ENCODE measurements around the gene IRF9. TPM values are rescaled to one million over a fixed set of nuclear protein-coding genes. Genes with fewer than 3 reads are reported as not detected.
A peak's percentile ranks its signal among the peaks of the same experiment; 100 is the strongest.

IRF9 gene
- total RNA-seq, 4 donors from 2014 or later: 6.5 to 36.7 (median 11.9) TPM

DNA sequence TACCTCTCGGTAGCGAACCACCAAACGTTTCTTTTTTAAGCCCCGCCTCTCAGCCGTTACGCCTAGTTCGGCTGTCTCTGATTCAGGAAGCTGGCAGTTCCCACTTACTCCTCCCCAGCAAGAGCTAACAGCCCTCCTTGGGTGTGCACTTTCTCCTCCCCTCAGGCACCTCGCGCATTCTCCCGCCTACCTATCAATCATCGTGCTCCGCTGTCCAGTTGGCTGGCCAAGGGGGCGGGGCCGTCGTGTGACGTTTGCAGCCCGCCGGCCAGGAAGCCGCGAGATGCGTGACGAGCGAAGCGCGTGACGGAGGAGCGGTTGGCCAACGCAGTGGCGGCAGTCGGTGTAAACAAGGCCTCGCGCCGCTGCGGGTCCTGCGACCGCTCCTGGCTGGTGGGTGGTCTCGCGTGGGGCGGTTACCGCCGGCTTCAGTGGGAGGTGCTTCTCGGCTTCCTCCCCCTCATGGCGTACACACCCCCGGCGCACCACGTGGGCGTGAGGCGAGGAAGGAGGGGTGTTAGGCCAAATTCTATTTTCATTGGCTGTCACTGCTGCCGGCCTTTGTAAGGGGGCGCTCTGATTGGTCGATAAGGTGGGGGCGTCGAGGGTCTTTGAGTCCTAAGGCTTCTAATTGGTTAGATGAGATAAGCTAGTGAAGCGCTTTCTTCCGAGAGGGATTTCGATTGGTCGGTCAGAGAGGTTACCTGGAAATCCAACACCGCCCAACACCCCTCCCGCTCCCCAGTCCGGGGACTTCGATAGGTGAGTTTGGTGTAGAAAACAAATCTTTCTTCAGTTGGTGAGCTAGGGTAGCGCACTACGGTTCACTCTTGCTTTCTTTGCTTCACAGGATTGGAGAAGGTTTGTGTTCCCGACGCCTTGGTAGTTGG lies 46.3 kb upstream of the IRF9 start, which contains the start of the genes DCAF11 and NRL:
Gene DCAF11, plus strand, starts transcription at position 246 of the 890 bp plus-strand sequence. CDS start 818 bp downstream, outside the sequence.
Gene NRL, minus strand, starts transcription at position 418 of the 890 bp plus-strand sequence. CDS start 32,101 bp downstream, outside the sequence.
- intact Hi-C loops (cut with DNase I; ENCODE audit: low total_unique reads) (loop anchor here (1.0 to 2.0 kb wide), 6 partner anchors 17 to 813 kb away; partner anchors contain the start of genes IRF9, PCK2, RNF31 and SDR39U1), in situ Hi-C loops (cut with MboI; ENCODE audit: low sequenced_read_pairs in 4 of 4) (no loop called here)
- peaks cover 0 to 26% of the 10 kb centered on the region in 2 donors for H3K36me3 ChIP-seq
- H3K4me3 ChIP-seq: peak within 1 kb of the TSS; percentile 74 to 93 (median 78)
- H3K4me1 ChIP-seq: peaks cover 16 to 19% of the 10 kb centered on the region in 2 donors
- DNase-seq (peak; percentile 99), ATAC-seq (peak; percentile 87 to 89)
- H3K9me3 ChIP-seq: no peaks in the 10 kb centered on the region
- H3K27ac ChIP-seq: peak within 1 kb of the TSS; percentile 92 to 99 (median 98)
- peak in 1 of 2 donors; percentile 28 for TF ChIP-seq POLR2A (IDR thresholded peaks at IDR 0.05)
- TF ChIP-seq, protein P1, sequence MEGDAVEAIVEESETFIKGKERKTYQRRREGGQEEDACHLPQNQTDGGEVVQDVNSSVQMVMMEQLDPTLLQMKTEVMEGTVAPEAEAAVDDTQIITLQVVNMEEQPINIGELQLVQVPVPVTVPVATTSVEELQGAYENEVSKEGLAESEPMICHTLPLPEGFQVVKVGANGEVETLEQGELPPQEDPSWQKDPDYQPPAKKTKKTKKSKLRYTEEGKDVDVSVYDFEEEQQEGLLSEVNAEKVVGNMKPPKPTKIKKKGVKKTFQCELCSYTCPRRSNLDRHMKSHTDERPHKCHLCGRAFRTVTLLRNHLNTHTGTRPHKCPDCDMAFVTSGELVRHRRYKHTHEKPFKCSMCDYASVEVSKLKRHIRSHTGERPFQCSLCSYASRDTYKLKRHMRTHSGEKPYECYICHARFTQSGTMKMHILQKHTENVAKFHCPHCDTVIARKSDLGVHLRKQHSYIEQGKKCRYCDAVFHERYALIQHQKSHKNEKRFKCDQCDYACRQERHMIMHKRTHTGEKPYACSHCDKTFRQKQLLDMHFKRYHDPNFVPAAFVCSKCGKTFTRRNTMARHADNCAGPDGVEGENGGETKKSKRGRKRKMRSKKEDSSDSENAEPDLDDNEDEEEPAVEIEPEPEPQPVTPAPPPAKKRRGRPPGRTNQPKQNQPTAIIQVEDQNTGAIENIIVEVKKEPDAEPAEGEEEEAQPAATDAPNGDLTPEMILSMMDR (IDR thresholded peaks at IDR 0.05 in 4 of 5, conservative IDR thresholded peaks at IDR 0.05 in 1 of 5): peak in 1 of 5 experiments; percentile 32
- H3K27me3 ChIP-seq: no peaks in the 10 kb centered on the region

DNA sequence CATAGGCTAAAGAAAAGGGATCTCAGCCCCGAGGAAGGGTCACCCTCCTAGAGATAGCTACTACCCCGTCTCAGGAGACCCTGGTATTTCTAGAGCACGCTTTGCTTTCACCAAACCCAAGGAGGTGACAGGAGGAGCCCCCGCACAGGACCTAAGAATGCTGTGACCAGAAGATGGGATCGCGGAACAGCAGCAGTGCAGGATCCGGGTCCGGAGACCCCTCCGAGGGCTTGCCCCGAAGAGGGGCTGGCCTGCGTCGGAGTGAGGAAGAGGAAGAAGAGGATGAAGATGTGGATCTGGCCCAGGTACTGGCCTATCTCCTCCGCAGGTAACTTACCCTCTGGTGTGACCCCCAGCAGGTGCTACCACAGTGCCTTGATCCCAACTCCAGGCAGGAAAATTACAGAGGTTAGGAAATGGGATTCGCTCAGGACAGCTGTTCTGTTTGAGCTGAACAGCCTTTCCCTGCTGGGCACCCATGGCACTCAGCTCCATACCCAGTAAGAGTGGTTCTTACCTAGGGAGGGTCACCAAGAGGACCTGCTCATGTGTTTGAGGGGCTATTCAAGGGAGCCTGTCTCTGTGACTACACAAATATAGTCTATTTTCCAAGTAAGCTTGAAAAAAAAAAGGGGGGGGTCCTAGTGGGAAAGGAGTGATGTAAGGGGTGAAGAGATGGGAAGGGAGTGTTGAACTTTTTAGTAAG lies 45.5 kb upstream of the IRF9 start:
- DNase-seq (no peak), ATAC-seq (no peak)
- H3K27me3 ChIP-seq: no peaks in the 10 kb centered on the region
- no peak for TF ChIP-seq POLR2A (IDR thresholded peaks at IDR 0.05)
- TF ChIP-seq, protein P1 (IDR thresholded peaks at IDR 0.05 in 4 of 5, conservative IDR thresholded peaks at IDR 0.05 in 1 of 5): no peak
- H3K4me3 ChIP-seq: peak overlapping the region; percentile 74 to 93 (median 78)
- H3K9me3 ChIP-seq: no peaks in the 10 kb centered on the region
- H3K36me3 ChIP-seq: peaks cover 2 to 34% of the 10 kb centered on the region in 2 donors
- in situ Hi-C loops (cut with MboI; ENCODE audit: low sequenced_read_pairs in 4 of 4) (no loop called here), intact Hi-C loops (cut with DNase I; ENCODE audit: low total_unique reads) (loop anchor here (1.0 to 2.0 kb wide), 3 partner anchors 21 to 814 kb away; partner anchors contain the start of genes IRF9 and PCK2)
- peaks cover 16 to 19% of the 10 kb centered on the region in 2 donors for H3K4me1 ChIP-seq
- peak overlapping the region; percentile 92 to 99 (median 98) for H3K27ac ChIP-seq

DNA sequence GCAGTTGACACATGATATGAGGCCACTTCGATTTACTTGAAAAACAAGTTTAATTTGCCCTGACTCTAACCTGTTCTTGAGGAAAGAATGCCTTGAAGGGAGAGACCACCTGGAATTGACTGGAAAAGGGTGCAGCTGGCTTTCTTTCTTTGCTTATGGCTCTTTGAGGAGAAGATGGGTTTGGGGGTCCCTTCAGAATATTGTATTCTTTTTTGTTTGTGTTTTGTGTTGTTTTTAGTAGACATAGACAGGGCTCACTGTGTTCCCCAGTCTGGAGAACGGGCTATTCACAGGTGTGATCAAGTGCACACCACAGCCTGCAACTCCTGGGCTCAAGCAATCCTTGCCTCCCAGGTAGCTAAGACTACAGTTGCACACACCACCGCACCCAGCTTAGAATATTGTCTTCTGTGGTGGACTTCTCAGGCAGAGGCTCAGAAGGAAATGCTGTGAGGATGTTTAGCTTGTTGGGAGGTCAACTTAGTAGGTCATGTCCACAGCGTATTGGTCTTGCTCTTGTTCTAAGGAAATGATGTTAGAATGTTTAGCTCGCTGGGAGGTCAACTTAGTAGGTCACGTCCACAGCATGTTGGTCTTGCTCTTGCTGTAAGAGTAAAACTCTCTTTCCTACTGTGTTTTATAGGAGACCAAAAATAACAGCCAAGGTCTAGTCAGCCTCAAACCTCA lies 44.8 kb upstream of the IRF9 start:
- Histone ChIP-seq H3K27me3 (no peaks in the 10 kb centered on the region), H3K36me3 (peaks cover 2 to 41% of the 10 kb centered on the region in 2 donors), H3K27ac (peak overlapping the region; percentile 92 to 99 (median 98)), H3K4me1 (peaks cover 16 to 19% of the 10 kb centered on the region in 2 donors), H3K9me3 (no peaks in the 10 kb centered on the region), H3K4me3 (peak overlapping the region in 3 of 4 donors; percentile 74 to 79 (median 76))
- ATAC-seq (no peak), DNase-seq (no peak)
- in situ Hi-C loops (cut with MboI; ENCODE audit: low sequenced_read_pairs in 4 of 4): no loop called here
- TF ChIP-seq POLR2A (IDR thresholded peaks at IDR 0.05): no peak
- TF ChIP-seq, protein P1 (IDR thresholded peaks at IDR 0.05 in 4 of 5, conservative IDR thresholded peaks at IDR 0.05 in 1 of 5): no peak
- intact Hi-C loops (cut with DNase I; ENCODE audit: low total_unique reads): no loop called here

DNA sequence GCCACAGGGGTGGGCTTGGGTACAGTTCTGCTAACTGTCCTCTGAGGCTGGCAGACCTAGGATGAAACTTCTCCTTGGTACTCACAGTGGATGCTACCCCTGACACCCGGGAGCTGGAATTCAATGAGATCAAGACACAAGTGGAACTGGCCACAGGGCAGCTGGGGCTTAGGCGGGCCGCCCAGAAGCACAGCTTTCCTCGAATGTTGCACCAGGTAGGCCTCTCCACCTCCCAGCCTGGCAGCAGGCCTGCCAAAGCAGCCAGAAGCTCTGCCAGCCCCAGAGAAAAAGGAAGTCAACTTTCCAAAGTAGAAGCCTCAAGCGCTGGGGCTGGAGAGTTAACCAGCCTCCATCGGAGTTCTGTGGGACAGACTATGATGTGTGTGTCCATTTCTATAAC lies 43.9 kb upstream of the IRF9 start:
- H3K4me3 ChIP-seq: no peak overlapping the region
- peaks cover 2 to 50% of the 10 kb centered on the region in 2 donors for H3K36me3 ChIP-seq
- ATAC-seq (no peak), DNase-seq (no peak)
- no peak for TF ChIP-seq POLR2A (IDR thresholded peaks at IDR 0.05)
- TF ChIP-seq, protein P1 (IDR thresholded peaks at IDR 0.05 in 4 of 5, conservative IDR thresholded peaks at IDR 0.05 in 1 of 5): no peak
- no peaks in the 10 kb centered on the region for H3K27me3 ChIP-seq
- intact Hi-C loops (cut with DNase I; ENCODE audit: low total_unique reads): no loop called here
- peak overlapping the region in 1 of 4 donors; percentile 99 for H3K27ac ChIP-seq
- no peaks in the 10 kb centered on the region for H3K9me3 ChIP-seq
- in situ Hi-C loops (cut with MboI; ENCODE audit: low sequenced_read_pairs in 4 of 4): no loop called here
- H3K4me1 ChIP-seq: peaks cover 16 to 19% of the 10 kb centered on the region in 2 donors
